ENCODE data around the gene SNX25.
A peak's percentile ranks its signal among the peaks of the same experiment; 100 is the strongest.
"Not testable (repeated sequence)": the region's sequence is repeated elsewhere in the genome, so short reads cannot be mapped to it uniquely, and the experiment has no call there.

SNX25 gene

DNA sequence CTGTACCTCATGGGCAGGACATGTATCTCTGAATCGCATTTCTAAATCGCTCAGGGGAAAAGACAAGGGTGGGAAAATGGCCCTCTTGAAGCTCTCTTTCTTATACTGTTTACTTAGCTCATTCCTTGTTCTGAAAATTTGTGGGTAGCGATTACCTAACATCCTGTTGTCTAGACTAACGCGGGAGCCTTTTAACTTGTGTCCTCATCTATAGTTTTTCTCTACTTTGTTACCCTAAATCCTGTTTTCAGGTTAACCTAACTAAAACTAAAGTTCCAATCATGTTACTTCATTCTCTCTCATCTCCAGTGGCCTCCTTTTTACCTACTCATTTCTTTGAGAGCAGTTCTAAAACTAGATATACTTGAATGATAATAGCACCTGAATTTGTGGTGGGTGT lies 45.0 kb downstream of the SNX25 start:
- no peak for TF ChIP-seq POLR2A (IDR thresholded peaks at IDR 0.05; ENCODE audit: low read depth, low read length)
- FAIRE-seq (no peak), DNase-seq (ENCODE audit: insufficient read length, low spot score) (no peak)

- FAIRE-seq (no peak), DNase-seq (ENCODE audit: insufficient read length, low spot score) (no peak)
- TF ChIP-seq POLR2A (IDR thresholded peaks at IDR 0.05; ENCODE audit: low read depth, low read length), result no peak
These were observed 46.5 kb downstream of the SNX25 start for GRCh38 chr4:185255868-185256267.

GRCh38 chr4:185256446-185256845 lies 47.0 kb downstream of the SNX25 start:
- FAIRE-seq (no peak), DNase-seq (ENCODE audit: insufficient read length, low spot score) (peak; percentile 9)
- no peak for TF ChIP-seq POLR2A (IDR thresholded peaks at IDR 0.05; ENCODE audit: low read depth, low read length)

DNA sequence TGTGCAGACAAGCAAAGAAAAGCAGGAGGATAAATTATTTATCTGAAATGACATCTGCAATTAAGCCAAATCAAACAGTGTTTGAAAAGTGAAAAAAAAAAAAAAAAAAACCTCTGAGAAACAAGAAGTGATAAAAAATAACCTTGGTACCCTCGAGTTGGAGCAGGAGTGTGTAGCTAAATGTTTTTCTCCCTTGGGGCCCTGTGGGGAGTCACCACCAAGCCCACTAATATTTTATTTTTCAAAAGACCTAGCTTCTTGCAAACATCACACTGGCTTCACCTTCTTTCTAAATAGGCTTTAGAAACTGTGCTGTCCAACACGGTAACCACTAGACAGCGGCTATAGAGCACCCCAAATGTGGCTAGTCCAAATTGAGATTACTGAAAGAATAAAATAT lies 47.7 kb downstream of the SNX25 start:
- no peak for TF ChIP-seq POLR2A (IDR thresholded peaks at IDR 0.05; ENCODE audit: low read depth, low read length)
- FAIRE-seq (no peak), DNase-seq (ENCODE audit: insufficient read length, low spot score) (no peak)

GRCh38 chr4:185257694-185258093 lies 48.3 kb downstream of the SNX25 start:
- FAIRE-seq (no peak), DNase-seq (ENCODE audit: insufficient read length, low spot score) (no peak)
- TF ChIP-seq POLR2A (IDR thresholded peaks at IDR 0.05; ENCODE audit: low read depth, low read length), result no peak

GRCh38 chr4:185258741-185259140 lies 49.3 kb downstream of the SNX25 start:
- DNase-seq (ENCODE audit: insufficient read length, low spot score), result not testable (repeated sequence)
- peak; percentile 98 for FAIRE-seq

GRCh38 chr4:185259719-185260118 lies 50.3 kb downstream of the SNX25 start:
- TF ChIP-seq POLR2A (IDR thresholded peaks at IDR 0.05; ENCODE audit: low read depth, low read length), result no peak
- DNase-seq (ENCODE audit: insufficient read length, low spot score) (no peak), FAIRE-seq (no peak)

GRCh38 chr4:185261946-185262345 lies 52.5 kb downstream of the SNX25 start:
- no peak for TF ChIP-seq POLR2A (IDR thresholded peaks at IDR 0.05; ENCODE audit: low read depth, low read length)
- no peak for DNase-seq (ENCODE audit: insufficient read length, low spot score)
- FAIRE-seq, result no peak

- FAIRE-seq, result no peak
- no peak for TF ChIP-seq POLR2A (IDR thresholded peaks at IDR 0.05; ENCODE audit: low read depth, low read length)
- DNase-seq (ENCODE audit: insufficient read length, low spot score), result no peak
These were observed 54.0 kb downstream of the SNX25 start for GRCh38 chr4:185263419-185263818.

GRCh38 chr4:185265942-185266341 lies 56.5 kb downstream of the SNX25 start:
- DNase-seq (ENCODE audit: insufficient read length, low spot score) (no peak), FAIRE-seq (no peak)
- no peak for TF ChIP-seq POLR2A (IDR thresholded peaks at IDR 0.05; ENCODE audit: low read depth, low read length)

- TF ChIP-seq POLR2A (IDR thresholded peaks at IDR 0.05; ENCODE audit: low read depth, low read length), result no peak
- DNase-seq (ENCODE audit: insufficient read length, low spot score) (no peak), FAIRE-seq (no peak)
These were observed 59.9 kb downstream of the SNX25 start for GRCh38 chr4:185269286-185269685.

GRCh38 chr4:185270037-185270436 lies 60.6 kb downstream of the SNX25 start:
- DNase-seq (ENCODE audit: insufficient read length, low spot score) (no peak), FAIRE-seq (no peak)
- TF ChIP-seq POLR2A (IDR thresholded peaks at IDR 0.05; ENCODE audit: low read depth, low read length), result no peak

GRCh38 chr4:185270885-185271284 lies 61.5 kb downstream of the SNX25 start:
- DNase-seq (ENCODE audit: insufficient read length, low spot score) (no peak), FAIRE-seq (no peak)
- TF ChIP-seq POLR2A (IDR thresholded peaks at IDR 0.05; ENCODE audit: low read depth, low read length), result no peak

- DNase-seq (ENCODE audit: insufficient read length, low spot score) (no peak), FAIRE-seq (no peak)
- no peak for TF ChIP-seq POLR2A (IDR thresholded peaks at IDR 0.05; ENCODE audit: low read depth, low read length)
These were observed 62.8 kb downstream of the SNX25 start for GRCh38 chr4:185272245-185272644.

- FAIRE-seq (no peak), DNase-seq (ENCODE audit: insufficient read length, low spot score) (no peak)
- no peak for TF ChIP-seq POLR2A (IDR thresholded peaks at IDR 0.05; ENCODE audit: low read depth, low read length)
These were observed 66.1 kb downstream of the SNX25 start for GRCh38 chr4:185275501-185275900.

GRCh38 chr4:185276036-185276435 lies 66.6 kb downstream of the SNX25 start:
- DNase-seq (ENCODE audit: insufficient read length, low spot score), result no peak
- no peak for FAIRE-seq
- TF ChIP-seq POLR2A (IDR thresholded peaks at IDR 0.05; ENCODE audit: low read depth, low read length), result no peak
